ENCODE measurements around the gene ALDH1L2.

The ALDH1L2 gene

GRCh38 chr12:105083031-105083430, 1.2 kb downstream of the ALDH1L2 start:
- no peak for DNase-seq

DNA sequence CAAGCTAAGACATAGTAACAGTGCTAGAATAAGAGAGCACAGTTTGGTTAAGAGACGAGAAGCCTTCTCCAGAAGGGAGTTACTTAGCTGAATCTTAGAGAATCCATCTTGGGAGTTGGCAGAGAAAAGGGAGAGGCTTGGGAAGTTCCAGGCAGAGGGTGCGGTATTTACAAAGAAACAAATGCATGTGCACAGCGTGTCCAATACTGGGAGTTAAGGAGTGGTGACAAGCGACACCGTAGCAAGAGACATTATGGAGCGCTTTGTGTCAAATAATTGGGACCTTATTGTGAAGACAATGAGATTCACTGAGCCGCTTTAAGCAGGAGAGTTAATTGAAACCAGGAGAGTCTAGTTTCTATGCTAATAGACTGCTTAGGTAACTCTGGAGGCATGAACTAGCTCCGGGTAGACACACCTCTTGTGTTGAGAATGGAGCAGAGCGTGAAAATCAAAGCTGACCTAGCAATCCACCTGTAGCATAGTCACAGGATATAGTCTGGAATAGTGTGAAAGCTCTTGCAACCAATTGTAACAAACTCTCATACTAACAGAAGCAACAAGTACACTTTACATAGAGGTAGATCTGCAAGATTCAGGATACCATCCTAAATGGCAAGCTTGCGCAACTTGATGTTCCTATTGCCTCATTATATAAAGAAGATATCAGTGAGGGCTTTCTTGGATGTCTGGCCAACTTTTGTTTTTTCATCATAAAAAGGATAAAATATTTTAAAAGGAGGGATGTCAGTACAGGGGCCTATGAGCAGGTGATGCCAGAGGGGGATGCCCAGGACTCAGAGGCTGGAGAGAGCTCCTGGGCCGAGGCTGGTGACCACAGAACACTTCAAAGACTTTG, 5.3 kb downstream of the ALDH1L2 start:
- no peak for DNase-seq

- no peak for DNase-seq
Observed at GRCh38 chr12:105077435-105077834, 6.8 kb downstream of the ALDH1L2 start.

- DNase-seq = no peak
Observed at GRCh38 chr12:105076913-105077312, 7.3 kb downstream of the ALDH1L2 start.

GRCh38 chr12:105076098-105076497, 8.2 kb downstream of the ALDH1L2 start:
- DNase-seq = no peak

GRCh38 chr12:105072888-105073488, 11.3 kb downstream of the ALDH1L2 start:
- DNase-seq = no peak

DNA sequence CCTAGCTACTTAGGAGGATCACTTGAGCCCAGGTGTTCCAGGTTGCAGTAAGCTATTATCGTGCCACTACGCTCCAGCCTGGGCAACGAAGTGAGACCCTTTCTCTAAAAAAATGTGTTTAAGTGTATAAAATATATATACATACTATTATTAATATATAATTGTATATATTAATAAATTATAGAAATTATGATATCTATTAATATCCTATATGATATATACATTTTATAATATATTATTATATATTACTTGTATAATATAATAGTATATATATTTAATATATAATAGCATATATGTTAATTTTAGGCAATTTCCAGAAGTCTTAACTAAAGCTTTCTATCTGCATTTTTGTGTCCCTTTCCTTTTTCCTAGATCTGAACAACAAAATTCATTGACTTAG, 12.3 kb downstream of the ALDH1L2 start:
- DNase-seq = no peak

GRCh38 chr12:105069936-105070702, 14.1 kb downstream of the ALDH1L2 start:
- DNase-seq = no peak

- no peak for DNase-seq
Observed at GRCh38 chr12:105067511-105068031, 16.7 kb downstream of the ALDH1L2 start.

GRCh38 chr12:105064564-105065178, 19.6 kb downstream of the ALDH1L2 start:
- DNase-seq = no peak

DNA sequence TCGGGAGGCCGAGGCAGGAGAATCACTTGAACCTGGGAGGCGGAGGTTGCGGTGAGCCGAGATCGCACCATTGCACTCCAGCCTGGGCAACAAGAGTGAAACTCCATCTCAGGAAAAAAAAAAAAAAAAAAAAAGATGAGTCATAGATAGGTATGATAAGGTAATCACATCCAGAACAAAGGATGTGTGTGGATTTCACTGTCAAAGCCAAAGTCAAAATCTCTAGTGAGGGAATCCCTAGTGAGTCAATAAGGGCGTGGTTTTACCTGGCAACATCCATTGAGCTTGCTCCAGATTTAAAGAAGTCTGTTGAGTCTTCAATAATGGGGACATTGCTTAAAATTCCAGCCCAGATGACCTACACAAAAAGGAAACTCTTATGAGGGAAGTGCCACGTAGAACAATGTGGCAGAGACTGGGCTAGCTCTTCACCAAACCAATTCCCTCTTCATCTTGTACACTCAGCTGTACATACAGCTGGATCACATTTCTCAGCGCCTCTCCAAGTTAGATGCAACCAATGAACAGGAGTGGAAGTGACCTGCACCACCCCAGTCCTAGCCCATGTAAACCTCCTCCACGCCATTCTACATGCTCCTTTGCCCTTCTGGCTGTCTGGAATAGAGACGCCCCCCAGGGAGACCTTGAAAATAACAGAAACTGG, 23.4 kb downstream of the ALDH1L2 start:
- DNase-seq = no peak

DNA sequence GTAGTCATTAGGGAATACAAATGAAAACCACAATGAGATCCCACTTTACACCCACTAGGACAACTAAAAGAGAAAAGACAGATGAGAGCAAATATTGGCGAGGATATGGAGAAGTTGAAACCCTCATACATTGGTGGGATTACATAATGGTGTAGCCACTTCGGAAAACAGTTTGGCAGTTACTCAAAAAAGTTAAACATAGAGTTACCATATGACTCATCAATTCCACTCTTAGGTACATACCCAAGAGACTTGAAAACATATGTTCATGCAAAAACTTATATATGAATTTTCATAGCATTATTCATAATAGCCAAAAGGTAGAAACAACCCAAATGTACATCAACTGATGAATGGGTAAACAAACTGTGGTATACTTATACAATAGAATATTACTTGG, 27.1 kb downstream of the ALDH1L2 start:
- DNase-seq = no peak

DNA sequence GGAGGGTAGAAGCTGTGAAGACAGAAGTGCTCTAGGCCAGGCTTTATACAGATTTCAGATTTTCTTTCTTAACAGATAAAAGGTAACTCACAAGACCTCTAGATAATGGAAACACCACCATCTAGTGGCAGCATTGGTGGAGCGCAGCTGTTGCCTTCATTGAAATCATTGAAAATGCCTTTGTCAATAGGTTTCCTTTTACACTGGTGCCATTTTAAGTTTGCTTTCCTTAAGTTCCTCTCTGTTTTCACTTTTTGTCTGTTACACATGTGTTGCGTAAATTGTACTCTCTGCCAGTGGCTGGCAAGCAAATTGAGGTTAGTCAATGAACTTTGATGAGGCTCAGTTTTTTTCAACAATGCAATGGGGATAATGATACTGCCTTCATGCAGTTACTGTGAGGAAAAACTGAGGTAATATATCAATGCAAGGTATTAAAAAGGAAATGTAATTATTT, 31.1 kb downstream of the ALDH1L2 start:
- peak; percentile 56 for DNase-seq

- DNase-seq = no peak
Observed at GRCh38 chr12:105051981-105052380, 32.3 kb downstream of the ALDH1L2 start.

DNA sequence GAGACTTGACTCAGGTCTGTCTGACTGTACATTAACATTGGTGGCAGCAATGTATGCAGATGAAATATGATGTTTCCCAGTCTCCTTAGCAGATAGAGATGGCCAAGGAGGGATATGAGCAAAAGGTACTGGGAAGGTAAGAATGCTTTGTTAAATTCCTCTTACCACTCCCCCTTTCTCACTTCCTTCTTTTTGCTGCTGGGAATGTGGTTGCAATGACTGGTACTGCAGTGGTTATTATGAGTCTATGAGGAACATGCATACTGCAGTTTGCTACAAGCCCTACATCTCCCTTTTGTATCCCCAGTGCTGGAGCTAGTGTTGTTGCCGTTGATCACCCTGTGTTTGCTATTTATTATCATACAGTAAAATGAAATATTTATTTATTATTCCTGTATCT, 35.9 kb downstream of the ALDH1L2 start:
- no peak for DNase-seq

GRCh38 chr12:105047308-105047707, 37.0 kb downstream of the ALDH1L2 start:
- DNase-seq = no peak

DNA sequence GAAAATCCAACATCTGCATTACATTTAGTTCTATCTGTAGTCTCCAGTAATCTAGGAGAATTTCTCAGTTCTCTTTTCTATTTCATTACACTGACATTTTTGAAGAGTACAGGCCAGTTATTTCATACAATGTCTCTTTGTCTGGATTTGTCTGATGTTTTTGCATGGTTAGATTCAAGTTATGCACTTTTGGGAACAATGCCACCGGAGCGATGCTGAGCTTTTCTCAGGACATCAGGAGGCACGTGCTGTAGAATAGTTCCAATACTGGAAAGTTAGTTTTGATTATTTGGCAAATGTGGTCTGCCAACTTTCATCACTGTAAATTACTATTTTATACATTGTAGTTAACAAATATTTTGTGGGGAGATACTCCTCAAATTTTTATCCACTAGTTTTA, 43.1 kb downstream of the ALDH1L2 start:
- DNase-seq = no peak

DNA sequence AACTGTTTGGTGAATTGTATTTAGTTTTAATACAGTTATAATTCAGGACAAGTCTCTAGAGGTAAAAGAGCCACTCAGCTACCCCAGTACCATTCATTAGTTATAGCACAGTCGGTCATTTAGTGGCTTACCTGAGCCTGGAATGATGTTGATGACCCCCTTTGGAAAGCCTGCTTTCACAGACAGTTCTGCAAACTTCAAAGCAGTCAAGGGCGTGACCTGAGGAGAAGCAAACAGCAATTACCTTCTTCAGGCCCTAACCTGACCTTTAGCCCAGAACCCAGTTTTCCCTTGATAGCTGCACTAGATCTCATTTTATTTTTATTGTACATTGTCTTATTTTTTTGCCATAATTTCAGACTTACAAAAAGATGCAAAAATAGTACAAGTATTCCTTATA, 43.8 kb downstream of the ALDH1L2 start:
- DNase-seq = no peak

GRCh38 chr12:105036937-105037649, 47.2 kb downstream of the ALDH1L2 start:
- DNase-seq = no peak

DNA sequence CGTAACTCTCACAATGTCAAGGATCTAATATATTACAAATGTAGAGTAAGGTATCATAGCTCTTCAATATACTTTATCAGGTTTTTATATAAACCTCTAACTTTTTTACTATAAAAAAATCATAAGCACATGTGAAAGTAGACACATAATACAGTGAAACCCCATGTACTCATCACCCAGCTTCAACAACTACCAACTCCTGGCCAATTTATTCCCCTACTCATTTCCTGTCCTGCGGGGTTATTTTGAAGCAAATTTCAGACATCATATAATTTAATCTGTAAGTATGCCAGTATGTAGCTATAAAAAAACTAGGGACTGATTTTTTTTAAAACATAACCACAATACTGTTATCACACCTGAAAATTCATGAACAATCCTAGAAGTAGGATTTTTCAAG, 50.4 kb downstream of the ALDH1L2 start:
- DNase-seq = no peak

DNA sequence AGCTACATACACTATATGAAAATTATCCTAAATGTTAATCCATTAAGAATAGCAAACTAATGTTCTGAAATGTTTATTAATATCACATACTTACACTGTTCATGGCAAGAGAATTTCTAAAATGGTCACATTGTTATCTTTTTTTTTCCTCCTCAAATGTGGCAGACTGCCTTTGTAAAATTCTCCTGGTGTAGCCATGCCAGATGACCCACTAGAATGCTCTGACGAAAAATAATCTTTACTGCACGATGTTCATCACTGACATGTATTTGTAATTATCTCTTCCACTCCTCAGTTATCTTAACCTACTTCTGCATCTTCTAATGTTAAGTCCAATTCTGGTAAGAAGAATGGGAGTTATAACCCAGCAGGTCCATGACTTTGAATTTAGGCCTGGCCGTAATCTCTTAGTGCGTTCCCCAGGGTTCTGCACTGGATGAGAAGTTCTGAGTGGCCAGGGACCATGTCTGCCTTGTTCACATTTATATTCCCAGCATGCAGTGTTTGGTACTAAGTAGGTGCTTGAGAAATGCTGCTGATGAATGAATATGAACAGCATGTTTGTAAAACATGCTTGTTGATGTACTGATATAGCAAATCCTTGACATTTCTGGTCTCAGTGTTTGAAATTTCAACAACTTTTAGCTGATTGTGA, 51.4 kb downstream of the ALDH1L2 start:
- DNase-seq = no peak
